ENCODE measurements around the gene PPP4R3B.
"Not testable (repeated sequence)": the region's sequence is repeated elsewhere in the genome, so short reads cannot be mapped to it uniquely, and the experiment has no call there.

The PPP4R3B gene

DNA sequence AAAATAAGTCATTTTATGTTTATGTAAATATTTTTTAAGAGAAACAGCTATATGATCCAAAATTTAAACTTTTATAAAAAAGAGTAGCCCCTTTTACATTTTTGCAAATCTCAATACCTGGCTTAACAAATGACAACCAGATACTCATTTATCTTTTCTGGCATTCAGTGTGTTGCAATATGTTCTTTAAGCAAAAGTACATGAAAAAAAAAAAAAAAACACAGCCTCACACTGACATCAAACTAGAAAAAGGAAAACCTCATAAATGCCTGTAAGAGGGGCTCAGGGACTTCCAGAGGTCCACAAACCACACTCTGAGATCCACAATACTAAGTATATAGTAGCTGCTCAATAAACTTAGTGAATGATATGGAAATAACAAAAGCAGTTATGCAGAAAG lies 21.9 kb downstream of the PPP4R3B start:
- Histone ChIP-seq H3K36me3 (ENCODE audit: control insufficient read depth, insufficient read depth, low read length) (peaks cover 20% of the 10 kb centered on the region), H3K4me1 (ENCODE audit: control insufficient read depth, insufficient read depth, low read length) (no peaks in the 10 kb centered on the region), H3K27ac (ENCODE audit: low read depth, low read length) (no peak overlapping the region)

GRCh38 chr2:55592130-55592529 lies 25.3 kb downstream of the PPP4R3B start:
- Histone ChIP-seq H3K9me3 (ENCODE audit: control insufficient read depth, insufficient read depth, low read depth, low read length) (no peaks in the 10 kb centered on the region), H3K4me1 (ENCODE audit: control insufficient read depth, insufficient read depth, low read length) (no peaks in the 10 kb centered on the region), H3K36me3 (ENCODE audit: control insufficient read depth, insufficient read depth, low read length) (peaks cover 15% of the 10 kb centered on the region), H3K27me3 (ENCODE audit: control insufficient read depth, insufficient read depth, low read length) (no peaks in the 10 kb centered on the region), H3K9ac (ENCODE audit: low read length) (no peak overlapping the region), H3K4me3 (ENCODE audit: low read depth, low read length) (no peak overlapping the region), H3K27ac (ENCODE audit: low read depth, low read length) (no peak overlapping the region; the same call in 1 of the 2 replicates)

More for the DNA sequence above, 21.9 kb downstream of the PPP4R3B start:
- H3K27me3 ChIP-seq (ENCODE audit: control insufficient read depth, insufficient read depth, low read length), result no peaks in the 10 kb centered on the region
- H3K9me3 ChIP-seq (ENCODE audit: control insufficient read depth, insufficient read depth, low read depth, low read length), result no peaks in the 10 kb centered on the region
- H3K9ac ChIP-seq (ENCODE audit: low read length), result no peak overlapping the region
- no peak overlapping the region for H3K4me3 ChIP-seq (ENCODE audit: low read depth, low read length)

DNA sequence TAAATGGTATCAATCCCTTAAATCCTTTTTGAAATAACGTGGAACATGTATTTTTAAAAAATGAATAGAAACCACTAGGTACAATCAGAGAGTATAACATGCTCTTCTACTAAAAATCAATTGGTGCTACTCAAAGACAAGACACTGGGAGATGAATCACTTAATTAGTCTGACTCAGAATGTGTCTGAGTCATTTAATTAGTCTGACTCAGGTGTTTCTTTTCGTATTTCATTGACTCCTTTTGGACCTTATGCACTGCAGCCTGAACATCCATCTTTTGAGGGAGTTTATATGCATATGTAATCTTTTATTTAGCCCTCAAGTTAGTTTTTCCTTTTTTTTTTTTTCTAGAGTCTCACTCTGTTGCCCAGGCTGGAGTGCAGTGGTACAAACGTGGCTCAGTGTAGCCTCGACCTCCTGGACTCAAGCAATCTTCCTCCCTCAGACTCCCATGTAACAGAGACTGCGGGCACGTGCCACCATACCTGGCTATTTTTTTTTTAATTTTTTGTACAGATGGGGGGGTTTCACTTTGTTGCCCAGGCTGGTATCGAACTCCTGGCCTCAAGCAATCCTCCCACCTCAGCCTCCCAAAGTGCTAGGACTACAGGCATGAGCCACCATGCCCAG lies 26.5 kb downstream of the PPP4R3B start:
- Histone ChIP-seq H3K27ac (ENCODE audit: low read depth, low read length) (no peak overlapping the region), H3K4me1 (ENCODE audit: control insufficient read depth, insufficient read depth, low read length) (no peaks in the 10 kb centered on the region), H3K36me3 (ENCODE audit: control insufficient read depth, insufficient read depth, low read length) (peaks cover 12% of the 10 kb centered on the region; the same call in 1 of the 2 replicates), H3K27me3 (ENCODE audit: control insufficient read depth, insufficient read depth, low read length) (no peaks in the 10 kb centered on the region), H3K9ac (ENCODE audit: low read length) (no peak overlapping the region), H3K4me3 (ENCODE audit: low read depth, low read length) (no peak overlapping the region), H3K9me3 (ENCODE audit: control insufficient read depth, insufficient read depth, low read depth, low read length) (no peaks in the 10 kb centered on the region)

DNA sequence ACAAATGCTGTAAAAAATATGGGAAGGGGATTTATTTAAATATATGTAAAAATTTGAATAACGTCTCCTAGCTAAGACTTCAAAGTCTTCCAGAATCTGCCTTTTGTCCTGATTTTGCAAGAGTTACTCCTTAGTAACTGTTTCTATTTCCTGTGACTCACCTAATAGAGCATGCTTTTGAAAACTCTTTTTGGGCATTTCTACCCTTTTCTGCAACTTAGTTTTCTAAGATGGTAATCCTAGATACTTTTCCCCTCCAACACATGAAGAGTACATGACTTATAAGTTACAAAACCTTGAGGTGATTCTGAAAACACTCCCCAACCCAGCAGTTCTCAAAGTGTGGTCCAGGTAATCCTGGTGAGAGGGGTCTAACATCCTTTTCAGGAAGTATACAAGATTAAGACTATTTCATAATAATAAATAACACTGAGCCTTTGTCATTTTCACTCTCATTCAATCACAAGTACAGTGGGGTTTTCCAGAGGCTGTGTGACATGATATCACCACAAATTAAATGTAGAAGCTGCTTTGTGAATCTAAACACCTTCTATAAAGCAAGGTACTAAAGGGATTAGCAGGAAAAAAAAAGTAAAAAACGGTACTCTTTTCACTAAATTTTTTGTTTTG lies 31.9 kb downstream of the PPP4R3B start:
- H3K9ac ChIP-seq (ENCODE audit: low read length), result no peak overlapping the region
- peaks cover 5% of the 10 kb centered on the region; the same call in 1 of the 2 replicates for H3K4me1 ChIP-seq (ENCODE audit: control insufficient read depth, insufficient read depth, low read length)
- no peaks in the 10 kb centered on the region for H3K9me3 ChIP-seq (ENCODE audit: control insufficient read depth, insufficient read depth, low read depth, low read length)
- H3K4me3 ChIP-seq (ENCODE audit: low read depth, low read length), result no peak overlapping the region
- peaks cover 26% of the 10 kb centered on the region; the same call in 1 of the 2 replicates for H3K36me3 ChIP-seq (ENCODE audit: control insufficient read depth, insufficient read depth, low read length)
- no peaks in the 10 kb centered on the region for H3K27me3 ChIP-seq (ENCODE audit: control insufficient read depth, insufficient read depth, low read length)
- peak overlapping the region; percentile 62 for H3K27ac ChIP-seq (ENCODE audit: low read depth, low read length)

- Histone ChIP-seq H3K9ac (ENCODE audit: low read length) (no peak overlapping the region), H3K27me3 (ENCODE audit: control insufficient read depth, insufficient read depth, low read length) (no peaks in the 10 kb centered on the region), H3K4me3 (ENCODE audit: low read depth, low read length) (no peak overlapping the region), H3K4me1 (ENCODE audit: control insufficient read depth, insufficient read depth, low read length) (peaks cover 5% of the 10 kb centered on the region; the same call in 1 of the 2 replicates), H3K27ac (ENCODE audit: low read depth, low read length) (no peak overlapping the region), H3K36me3 (ENCODE audit: control insufficient read depth, insufficient read depth, low read length) (peaks cover 31% of the 10 kb centered on the region), H3K9me3 (ENCODE audit: control insufficient read depth, insufficient read depth, low read depth, low read length) (no peaks in the 10 kb centered on the region)
These were observed 35.4 kb downstream of the PPP4R3B start for GRCh38 chr2:55581874-55582547.

DNA sequence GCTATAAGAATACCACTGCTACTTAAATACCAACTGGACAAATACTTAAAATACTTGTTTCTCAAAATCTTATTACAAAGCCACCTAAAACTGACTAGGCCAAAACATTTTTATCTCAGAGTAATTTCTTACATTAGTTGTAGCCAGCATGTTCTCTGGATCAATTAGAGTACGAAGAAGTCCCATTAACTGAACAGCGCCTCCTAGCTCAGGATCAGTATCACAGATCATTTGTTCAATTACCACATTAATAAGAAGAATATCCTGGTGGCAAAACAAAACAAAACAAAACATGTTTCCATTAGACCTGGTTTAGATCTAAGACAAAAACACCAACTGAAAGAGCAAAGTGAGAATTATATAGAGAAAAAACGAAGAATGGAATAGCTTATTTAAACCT lies 36.0 kb downstream of the PPP4R3B start:
- no peak overlapping the region for H3K27ac ChIP-seq (ENCODE audit: low read depth, low read length)
- H3K4me1 ChIP-seq (ENCODE audit: control insufficient read depth, insufficient read depth, low read length), result peaks cover 5% of the 10 kb centered on the region; the same call in 1 of the 2 replicates
- H3K9me3 ChIP-seq (ENCODE audit: control insufficient read depth, insufficient read depth, low read depth, low read length), result no peaks in the 10 kb centered on the region
- H3K4me3 ChIP-seq (ENCODE audit: low read depth, low read length), result no peak overlapping the region
- no peaks in the 10 kb centered on the region for H3K27me3 ChIP-seq (ENCODE audit: control insufficient read depth, insufficient read depth, low read length)
- peaks cover 34% of the 10 kb centered on the region for H3K36me3 ChIP-seq (ENCODE audit: control insufficient read depth, insufficient read depth, low read length)
- no peak overlapping the region for H3K9ac ChIP-seq (ENCODE audit: low read length)

- not testable (repeated sequence) for H3K9ac ChIP-seq (ENCODE audit: low read length); H3K27ac ChIP-seq (ENCODE audit: low read depth, low read length); H3K4me3 ChIP-seq (ENCODE audit: low read depth, low read length); H3K9me3 ChIP-seq (ENCODE audit: control insufficient read depth, insufficient read depth, low read depth, low read length); H3K27me3 ChIP-seq (ENCODE audit: control insufficient read depth, insufficient read depth, low read length); H3K4me1 ChIP-seq (ENCODE audit: control insufficient read depth, insufficient read depth, low read length)
- peaks cover 45% of the 10 kb centered on the region for H3K36me3 ChIP-seq (ENCODE audit: control insufficient read depth, insufficient read depth, low read length)
These were observed 48.4 kb downstream of the PPP4R3B start for GRCh38 chr2:55569002-55569401.

GRCh38 chr2:55567298-55567697 lies 50.1 kb downstream of the PPP4R3B start:
- peaks cover 4% of the 10 kb centered on the region; the same call in 1 of the 2 replicates for H3K9me3 ChIP-seq (ENCODE audit: control insufficient read depth, insufficient read depth, low read depth, low read length)
- no peaks in the 10 kb centered on the region for H3K27me3 ChIP-seq (ENCODE audit: control insufficient read depth, insufficient read depth, low read length)
- no peak overlapping the region for H3K9ac ChIP-seq (ENCODE audit: low read length)
- H3K4me3 ChIP-seq (ENCODE audit: low read depth, low read length), result no peak overlapping the region
- no peaks in the 10 kb centered on the region for H3K4me1 ChIP-seq (ENCODE audit: control insufficient read depth, insufficient read depth, low read length)
- no peak overlapping the region for H3K27ac ChIP-seq (ENCODE audit: low read depth, low read length)
- peaks cover 59% of the 10 kb centered on the region for H3K36me3 ChIP-seq (ENCODE audit: control insufficient read depth, insufficient read depth, low read length)

GRCh38 chr2:55565613-55566012 lies 51.8 kb downstream of the PPP4R3B start:
- peaks cover 18% of the 10 kb centered on the region for H3K9me3 ChIP-seq (ENCODE audit: control insufficient read depth, insufficient read depth, low read depth, low read length)
- H3K27me3 ChIP-seq (ENCODE audit: control insufficient read depth, insufficient read depth, low read length), result no peaks in the 10 kb centered on the region
- H3K27ac ChIP-seq (ENCODE audit: low read depth, low read length), result no peak overlapping the region
- H3K9ac ChIP-seq (ENCODE audit: low read length), result no peak overlapping the region
- H3K4me3 ChIP-seq (ENCODE audit: low read depth, low read length), result no peak overlapping the region
- peaks cover 74% of the 10 kb centered on the region for H3K36me3 ChIP-seq (ENCODE audit: control insufficient read depth, insufficient read depth, low read length)
- no peaks in the 10 kb centered on the region for H3K4me1 ChIP-seq (ENCODE audit: control insufficient read depth, insufficient read depth, low read length)

GRCh38 chr2:55560855-55561254 lies 56.6 kb downstream of the PPP4R3B start:
- Histone ChIP-seq H3K4me1 (ENCODE audit: control insufficient read depth, insufficient read depth, low read length) (peaks cover 3% of the 10 kb centered on the region; the same call in 1 of the 2 replicates), H3K4me3 (ENCODE audit: low read depth, low read length) (no peak overlapping the region), H3K9me3 (ENCODE audit: control insufficient read depth, insufficient read depth, low read depth, low read length) (peaks cover 19% of the 10 kb centered on the region), H3K27ac (ENCODE audit: low read depth, low read length) (no peak overlapping the region), H3K9ac (ENCODE audit: low read length) (no peak overlapping the region), H3K27me3 (ENCODE audit: control insufficient read depth, insufficient read depth, low read length) (no peaks in the 10 kb centered on the region), H3K36me3 (ENCODE audit: control insufficient read depth, insufficient read depth, low read length) (peaks cover 78% of the 10 kb centered on the region)

- peaks cover 12% of the 10 kb centered on the region for H3K9me3 ChIP-seq (ENCODE audit: control insufficient read depth, insufficient read depth, low read depth, low read length)
- H3K9ac ChIP-seq (ENCODE audit: low read length), result no peak overlapping the region
- H3K27ac ChIP-seq (ENCODE audit: low read depth, low read length), result no peak overlapping the region
- peaks cover 64% of the 10 kb centered on the region for H3K36me3 ChIP-seq (ENCODE audit: control insufficient read depth, insufficient read depth, low read length)
- H3K4me3 ChIP-seq (ENCODE audit: low read depth, low read length), result no peak overlapping the region
- no peaks in the 10 kb centered on the region for H3K27me3 ChIP-seq (ENCODE audit: control insufficient read depth, insufficient read depth, low read length)
- peaks cover 3% of the 10 kb centered on the region; the same call in 1 of the 2 replicates for H3K4me1 ChIP-seq (ENCODE audit: control insufficient read depth, insufficient read depth, low read length)
These were observed 60.6 kb downstream of the PPP4R3B start for GRCh38 chr2:55556809-55557208.
